ENCODE results near the gene FABP3.

- TF ChIP-seq POLR2A (IDR thresholded peaks at IDR 0.05; ENCODE audit: low read depth, low read length) (no peak), TAF1 (IDR thresholded peaks at IDR 0.05; ENCODE audit: low read depth, low read length) (no peak), POLR2AphosphoS5 (IDR thresholded peaks at IDR 0.05; ENCODE audit: low read depth, low read length) (no peak), SPI1 (IDR thresholded peaks at IDR 0.05; ENCODE audit: low read depth, low read length) (no peak), PAX5 (IDR thresholded peaks at IDR 0.05; ENCODE audit: insufficient read depth, low read length, severe bottlenecking) (no peak), POU2F2 (IDR thresholded peaks at IDR 0.05; ENCODE audit: low read depth, low read length) (no peak)
These were observed 37.3 kb upstream of the FABP3 start for GRCh38 chr1:31409946-31410858.
